ENCODE measurements around the gene GABBR2.

GRCh38 chr9:98652302-98652701, 56.4 kb downstream of the GABBR2 start:
- TF ChIP-seq CTCF (conservative IDR thresholded peaks at IDR 0.05; ENCODE audit: low read length) (no peak), EZH2phosphoT487 (IDR thresholded peaks at IDR 0.05; ENCODE audit: borderline replicate concordance, low read depth, low read length) (no peak)
